GM23338 (cell line): ENCODE measurements around the gene LRFN4. TPM values are rescaled to one million over a fixed set of nuclear protein-coding genes. Genes with fewer than 3 reads are reported as not detected.

Source experiments
- ATAC-seq: fragments of 200-7000 bp; cut with Tn5 transposase; 3 replicates; pipeline ENCODE4 v1.9.1; 2020
- DNase-seq: peaks from one replicate; pipeline ENCODE4 v3.0.0-alpha.2; 2015; ENCODE audit warnings: low spot score
- H2AFZ ChIP-seq: fragments of 200-600 bp; sonication (generic); 2 replicates; pipeline ENCODE4 v1.8.0; 2016; ENCODE audit warnings: antibody characterized with exemption, mild to moderate bottlenecking, moderate library complexity
- H3F3A ChIP-seq: fragments of 200-600 bp; sonication (generic); replicated peaks from 2 replicates; pipeline ENCODE4 v1.8.0; 2017; ENCODE audit warnings: antibody characterized with exemption, mixed run types, low read depth
- H3K27ac ChIP-seq: fragments of 200-600 bp; sonication (generic); 2 replicates; pipeline ENCODE4 v1.6.1; 2016; ENCODE audit warnings: low read depth
- H3K27me3 ChIP-seq: fragments of 200-600 bp; sonication (generic); 2 replicates; pipeline ENCODE4 v1.8.0; 2016; ENCODE audit warnings: mild to moderate bottlenecking, mixed run types, moderate library complexity; ENCODE audit not compliant: insufficient read depth
- H3K36me3 ChIP-seq: fragments of 200-600 bp; sonication (generic); 2 replicates; pipeline ENCODE4 v1.8.0; 2016; ENCODE audit warnings: mild to moderate bottlenecking; ENCODE audit not compliant: insufficient read depth
- H3K4me1 ChIP-seq: fragments of 200-600 bp; sonication (generic); 2 replicates; pipeline ENCODE4 v1.8.0; 2016; ENCODE audit warnings: mild to moderate bottlenecking, moderate library complexity; ENCODE audit not compliant: insufficient read depth
- H3K4me2 ChIP-seq: fragments of 200-600 bp; sonication (generic); 2 replicates; pipeline ENCODE4 v1.7.1; 2017; ENCODE audit warnings: mixed run types
- H3K4me3 ChIP-seq: fragments of 200-600 bp; sonication (generic); 2 replicates; pipeline ENCODE4 v1.6.1; 2016; ENCODE audit warnings: mixed run types
- H3K79me2 ChIP-seq: fragments of 200-600 bp; sonication (generic); replicated peaks from 2 replicates; pipeline ENCODE4 v1.8.0; 2017; ENCODE audit warnings: mild to moderate bottlenecking; ENCODE audit not compliant: insufficient read depth
- H3K9me2 ChIP-seq: fragments of 200-600 bp; sonication (generic); 2 replicates; pipeline ENCODE4 v1.8.0; 2017; ENCODE audit not compliant: insufficient read depth
- H4K20me1 ChIP-seq: fragments of 200-600 bp; sonication (generic); replicated peaks from 2 replicates; pipeline ENCODE4 v1.8.0; 2017; ENCODE audit warnings: mild to moderate bottlenecking; ENCODE audit not compliant: insufficient read depth
- H3K27ac Mint-ChIP-seq: 2 replicates; pipeline ENCODE4 v1.8.0; 2020; ENCODE audit warnings: inconsistent platforms, mild to moderate bottlenecking, moderate library complexity, mixed read lengths
- H3K27me3 Mint-ChIP-seq: 3 replicates; pipeline ENCODE4 v1.8.0; 2022; ENCODE audit warnings: low read depth, mild to moderate bottlenecking, moderate library complexity, mixed read lengths, inconsistent platforms; ENCODE audit not compliant: insufficient read depth, poor library complexity
- H3K36me3 Mint-ChIP-seq: 3 replicates; pipeline ENCODE4 v1.8.0; 2021; ENCODE audit warnings: low read depth, mild to moderate bottlenecking, inconsistent platforms, moderate library complexity, mixed read lengths
- H3K4me1 Mint-ChIP-seq: 3 replicates; pipeline ENCODE4 v1.8.0; 2020; ENCODE audit warnings: mild to moderate bottlenecking, inconsistent platforms, mixed read lengths
- H3K4me3 Mint-ChIP-seq: 3 replicates; pipeline ENCODE4 v1.8.0; 2021; ENCODE audit warnings: moderate library complexity, mild to moderate bottlenecking, inconsistent platforms, mixed read lengths
- H3K9me3 Mint-ChIP-seq: 3 replicates; pipeline ENCODE4 v1.8.0; 2020; ENCODE audit warnings: moderate library complexity, mild to moderate bottlenecking, inconsistent platforms, mixed read lengths
- CREB1 ChIP-seq: fragments of 250-450 bp; sonication (Bioruptor Pico); IDR thresholded peaks from 2 replicates; pipeline ENCODE4 v1.5.0; 2020; ENCODE audit warnings: low read depth, mild to moderate bottlenecking, moderate library complexity
- EZH2 ChIP-seq: fragments of 200-600 bp; sonication (generic); IDR thresholded peaks from one replicate; pipeline ENCODE4 v1.8.0; 2017; ENCODE audit warnings: antibody characterized with exemption, mild to moderate bottlenecking, low read depth; ENCODE audit not compliant: unreplicated experiment
- EZH2phosphoT487 ChIP-seq: fragments of 200-600 bp; sonication (generic); IDR thresholded peaks from one replicate; pipeline ENCODE4 v1.8.1; 2018; ENCODE audit warnings: antibody characterized with exemption; ENCODE audit not compliant: unreplicated experiment
- JUNB ChIP-seq: IDR thresholded peaks from one replicate; pipeline ENCODE4 v1.6.1; 2016; ENCODE audit warnings: antibody characterized with exemption; ENCODE audit not compliant: unreplicated experiment
- POLR2AphosphoS5 ChIP-seq: IDR thresholded peaks from 2 replicates; pipeline ENCODE4 v1.6.1; 2016; ENCODE audit warnings: antibody characterized with exemption, low read depth
- STAT1 ChIP-seq: IDR thresholded peaks from one replicate; pipeline ENCODE4 v1.6.1; 2016; ENCODE audit warnings: antibody characterized with exemption; ENCODE audit not compliant: unreplicated experiment
- polyA plus RNA-seq: library from polyadenylated mRNA; unstranded; fragments of >200 nt; fragmentation: Nextera tagmentation; extraction: Ambion mirVana; gene quantifications from 2 replicates; pipeline ENCODE4 v1.2.1, GENCODE V29; 2016
- total RNA-seq: library from RNA; depleted of rRNA; stranded (reverse); fragments of >200 nt; shearing (Covaris generic); gene quantifications from 2 replicates; pipeline ENCODE4 v1.2.3, GENCODE V29; 2014
- TF ChIP-seq, protein P1 (sequence below): IDR thresholded peaks from 2 replicates; pipeline ENCODE4 v1.6.1; 2016; ENCODE audit warnings: antibody characterized with exemption
- TF ChIP-seq, protein P2 (sequence below): IDR thresholded peaks from one replicate; pipeline ENCODE4 v1.6.1; 2018; ENCODE audit warnings: antibody characterized with exemption; ENCODE audit not compliant: unreplicated experiment
- TF ChIP-seq, protein P3 (sequence below), 2 experiments: fragments of 200-600 bp in 1 of 2; sonication (generic) in 1 of 2; conservative IDR thresholded peaks; 2 replicates each; pipeline versions ENCODE4 v1.5.1 to v1.6.1; 2016 to 2017; ENCODE audit warnings: antibody characterized with exemption in 2 of 2, low read depth in 2 of 2, mild to moderate bottlenecking in 2 of 2, moderate library complexity in 1 of 2

The LRFN4 gene
- total and polyA plus RNA-seq, 2 experiments from 2014 or later = 9.8 to 63.5 TPM

DNA sequence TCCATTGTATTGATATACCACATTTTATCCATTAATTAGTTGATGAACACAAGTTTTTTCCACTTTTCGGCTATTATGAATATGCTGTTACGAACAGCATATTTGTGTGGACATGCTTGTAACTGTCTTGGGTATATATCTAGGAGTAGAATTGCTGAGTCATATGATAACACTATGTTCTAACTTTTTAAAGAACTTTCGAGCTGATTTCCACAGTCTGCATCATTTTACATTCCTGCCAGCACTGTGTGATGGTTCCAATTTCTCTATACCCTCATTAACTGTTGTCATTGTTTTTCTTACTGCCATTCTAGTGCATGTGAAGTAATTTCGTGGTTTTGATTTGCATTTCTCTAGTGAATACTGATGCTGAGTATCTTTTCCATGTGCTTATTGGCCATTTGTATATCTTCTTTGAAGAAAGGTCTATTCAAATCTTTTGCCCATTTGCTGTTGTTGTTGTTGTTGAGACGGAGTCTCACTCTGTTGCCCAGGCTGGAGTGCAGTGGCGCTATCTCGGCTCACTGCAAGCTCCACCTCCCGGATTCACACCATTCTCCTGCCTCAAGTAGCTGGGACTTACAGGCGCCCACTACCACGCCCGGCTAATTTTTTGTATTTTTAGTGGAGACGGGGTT is 21.0 kb upstream of the LRFN4 start:
- no peaks in the 10 kb centered on the region for H3K9me3 Mint-ChIP-seq
- Histone ChIP-seq H3K27me3 (no peaks in the 10 kb centered on the region), H4K20me1 (0 out of 2 replicates have a peak, but pooled peaks cover 3% of the 10 kb centered on the region), H3F3A (0 out of 2 replicates have a peak, but pooled peaks cover 5% of the 10 kb centered on the region), H3K79me2 (no peaks in the 10 kb centered on the region), H3K4me3 (no peak overlapping the region), H3K36me3 (no peaks in the 10 kb centered on the region), H3K4me1 (no peaks in the 10 kb centered on the region), H3K9me2 (no peaks in the 10 kb centered on the region), H3K4me2 (no peak overlapping the region), H2AFZ (no peak overlapping the region), H3K27ac (no peak overlapping the region)
- H3K36me3 Mint-ChIP-seq = no peaks in the 10 kb centered on the region
- peaks cover 2% of the 10 kb centered on the region; the same call in 2 of the 3 replicates for H3K4me1 Mint-ChIP-seq
- TF ChIP-seq, protein P1, sequence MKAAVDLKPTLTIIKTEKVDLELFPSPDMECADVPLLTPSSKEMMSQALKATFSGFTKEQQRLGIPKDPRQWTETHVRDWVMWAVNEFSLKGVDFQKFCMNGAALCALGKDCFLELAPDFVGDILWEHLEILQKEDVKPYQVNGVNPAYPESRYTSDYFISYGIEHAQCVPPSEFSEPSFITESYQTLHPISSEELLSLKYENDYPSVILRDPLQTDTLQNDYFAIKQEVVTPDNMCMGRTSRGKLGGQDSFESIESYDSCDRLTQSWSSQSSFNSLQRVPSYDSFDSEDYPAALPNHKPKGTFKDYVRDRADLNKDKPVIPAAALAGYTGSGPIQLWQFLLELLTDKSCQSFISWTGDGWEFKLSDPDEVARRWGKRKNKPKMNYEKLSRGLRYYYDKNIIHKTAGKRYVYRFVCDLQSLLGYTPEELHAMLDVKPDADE = no peak
- TF ChIP-seq JUNB = no peak
- TF ChIP-seq, protein P2, sequence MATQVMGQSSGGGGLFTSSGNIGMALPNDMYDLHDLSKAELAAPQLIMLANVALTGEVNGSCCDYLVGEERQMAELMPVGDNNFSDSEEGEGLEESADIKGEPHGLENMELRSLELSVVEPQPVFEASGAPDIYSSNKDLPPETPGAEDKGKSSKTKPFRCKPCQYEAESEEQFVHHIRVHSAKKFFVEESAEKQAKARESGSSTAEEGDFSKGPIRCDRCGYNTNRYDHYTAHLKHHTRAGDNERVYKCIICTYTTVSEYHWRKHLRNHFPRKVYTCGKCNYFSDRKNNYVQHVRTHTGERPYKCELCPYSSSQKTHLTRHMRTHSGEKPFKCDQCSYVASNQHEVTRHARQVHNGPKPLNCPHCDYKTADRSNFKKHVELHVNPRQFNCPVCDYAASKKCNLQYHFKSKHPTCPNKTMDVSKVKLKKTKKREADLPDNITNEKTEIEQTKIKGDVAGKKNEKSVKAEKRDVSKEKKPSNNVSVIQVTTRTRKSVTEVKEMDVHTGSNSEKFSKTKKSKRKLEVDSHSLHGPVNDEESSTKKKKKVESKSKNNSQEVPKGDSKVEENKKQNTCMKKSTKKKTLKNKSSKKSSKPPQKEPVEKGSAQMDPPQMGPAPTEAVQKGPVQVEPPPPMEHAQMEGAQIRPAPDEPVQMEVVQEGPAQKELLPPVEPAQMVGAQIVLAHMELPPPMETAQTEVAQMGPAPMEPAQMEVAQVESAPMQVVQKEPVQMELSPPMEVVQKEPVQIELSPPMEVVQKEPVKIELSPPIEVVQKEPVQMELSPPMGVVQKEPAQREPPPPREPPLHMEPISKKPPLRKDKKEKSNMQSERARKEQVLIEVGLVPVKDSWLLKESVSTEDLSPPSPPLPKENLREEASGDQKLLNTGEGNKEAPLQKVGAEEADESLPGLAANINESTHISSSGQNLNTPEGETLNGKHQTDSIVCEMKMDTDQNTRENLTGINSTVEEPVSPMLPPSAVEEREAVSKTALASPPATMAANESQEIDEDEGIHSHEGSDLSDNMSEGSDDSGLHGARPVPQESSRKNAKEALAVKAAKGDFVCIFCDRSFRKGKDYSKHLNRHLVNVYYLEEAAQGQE = no peak
- no peak for TF ChIP-seq EZH2phosphoT487
- TF ChIP-seq EZH2 = no peak
- TF ChIP-seq, protein P3, sequence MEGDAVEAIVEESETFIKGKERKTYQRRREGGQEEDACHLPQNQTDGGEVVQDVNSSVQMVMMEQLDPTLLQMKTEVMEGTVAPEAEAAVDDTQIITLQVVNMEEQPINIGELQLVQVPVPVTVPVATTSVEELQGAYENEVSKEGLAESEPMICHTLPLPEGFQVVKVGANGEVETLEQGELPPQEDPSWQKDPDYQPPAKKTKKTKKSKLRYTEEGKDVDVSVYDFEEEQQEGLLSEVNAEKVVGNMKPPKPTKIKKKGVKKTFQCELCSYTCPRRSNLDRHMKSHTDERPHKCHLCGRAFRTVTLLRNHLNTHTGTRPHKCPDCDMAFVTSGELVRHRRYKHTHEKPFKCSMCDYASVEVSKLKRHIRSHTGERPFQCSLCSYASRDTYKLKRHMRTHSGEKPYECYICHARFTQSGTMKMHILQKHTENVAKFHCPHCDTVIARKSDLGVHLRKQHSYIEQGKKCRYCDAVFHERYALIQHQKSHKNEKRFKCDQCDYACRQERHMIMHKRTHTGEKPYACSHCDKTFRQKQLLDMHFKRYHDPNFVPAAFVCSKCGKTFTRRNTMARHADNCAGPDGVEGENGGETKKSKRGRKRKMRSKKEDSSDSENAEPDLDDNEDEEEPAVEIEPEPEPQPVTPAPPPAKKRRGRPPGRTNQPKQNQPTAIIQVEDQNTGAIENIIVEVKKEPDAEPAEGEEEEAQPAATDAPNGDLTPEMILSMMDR (conservative IDR thresholded peaks at IDR 0.05; ENCODE audit: low read depth in 2 of 2) = no peak
- TF ChIP-seq POLR2AphosphoS5 = no peak
- TF ChIP-seq CREB1 = no peak
- TF ChIP-seq STAT1 = no peak
- no peak for DNase-seq
- peak overlapping the region; percentile 66 for H3K27ac Mint-ChIP-seq
- H3K4me3 Mint-ChIP-seq = no peak overlapping the region
- no peak for ATAC-seq
- peaks cover 5% of the 10 kb centered on the region for H3K27me3 Mint-ChIP-seq
